Astrocyte (in vitro differentiated cells and primary cell): ENCODE results near the gene GLT1D1.

Experiments used
- EZH2 ChIP-seq: IDR thresholded peaks from 2 replicates; pipeline ENCODE4 v1.6.1; 2012; ENCODE audit warnings: mild to moderate bottlenecking, low read length, inconsistent platforms; ENCODE audit not compliant: insufficient read depth
- TF ChIP-seq, protein P1 (sequence below): IDR thresholded peaks from 2 replicates; pipeline ENCODE4 v1.5.1; 2011; ENCODE audit warnings: low read depth, mild to moderate bottlenecking, inconsistent platforms, low read length, moderate library complexity; ENCODE audit not compliant: insufficient read depth

GRCh38 chr12:129005829-129006228, 152.6 kb downstream of the GLT1D1 start:
- TF ChIP-seq, protein P1, sequence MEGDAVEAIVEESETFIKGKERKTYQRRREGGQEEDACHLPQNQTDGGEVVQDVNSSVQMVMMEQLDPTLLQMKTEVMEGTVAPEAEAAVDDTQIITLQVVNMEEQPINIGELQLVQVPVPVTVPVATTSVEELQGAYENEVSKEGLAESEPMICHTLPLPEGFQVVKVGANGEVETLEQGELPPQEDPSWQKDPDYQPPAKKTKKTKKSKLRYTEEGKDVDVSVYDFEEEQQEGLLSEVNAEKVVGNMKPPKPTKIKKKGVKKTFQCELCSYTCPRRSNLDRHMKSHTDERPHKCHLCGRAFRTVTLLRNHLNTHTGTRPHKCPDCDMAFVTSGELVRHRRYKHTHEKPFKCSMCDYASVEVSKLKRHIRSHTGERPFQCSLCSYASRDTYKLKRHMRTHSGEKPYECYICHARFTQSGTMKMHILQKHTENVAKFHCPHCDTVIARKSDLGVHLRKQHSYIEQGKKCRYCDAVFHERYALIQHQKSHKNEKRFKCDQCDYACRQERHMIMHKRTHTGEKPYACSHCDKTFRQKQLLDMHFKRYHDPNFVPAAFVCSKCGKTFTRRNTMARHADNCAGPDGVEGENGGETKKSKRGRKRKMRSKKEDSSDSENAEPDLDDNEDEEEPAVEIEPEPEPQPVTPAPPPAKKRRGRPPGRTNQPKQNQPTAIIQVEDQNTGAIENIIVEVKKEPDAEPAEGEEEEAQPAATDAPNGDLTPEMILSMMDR = no peak
- TF ChIP-seq EZH2 = no peak
